Measurements from ENCODE around the gene SLITRK3.

Gene SLITRK3

DNA sequence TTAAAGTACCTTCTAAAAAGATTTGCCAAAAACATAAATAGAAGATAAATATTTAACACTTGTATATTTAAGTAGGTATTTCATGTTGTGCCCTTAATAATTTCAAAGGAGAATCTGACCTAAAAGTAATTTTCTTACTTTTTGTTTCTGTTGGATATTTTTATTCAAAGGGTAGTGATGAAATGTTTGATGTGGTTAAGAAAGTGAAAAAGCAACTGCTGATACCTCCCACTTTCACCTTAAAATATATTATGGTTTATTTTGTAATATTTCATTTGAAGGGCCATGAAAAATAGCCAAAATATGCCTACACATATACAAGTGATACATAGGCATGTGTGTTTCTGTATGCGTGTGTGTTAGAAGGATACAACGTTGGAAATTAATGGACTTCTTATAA is 5.8 kb upstream of the SLITRK3 start:
- Histone ChIP-seq H3K4me3 (no peak overlapping the region), H3K36me3 (replicated peaks) (no peaks in the 10 kb centered on the region), H3K4me1 (peaks cover 3% of the 10 kb centered on the region; the same call in 1 of the 2 replicates), H3K27me3 (ENCODE audit: low read depth) (no peaks in the 10 kb centered on the region), H3K9me3 (no peaks in the 10 kb centered on the region)
- in situ Hi-C loops (cut with MboI; ENCODE audit: low sequenced_read_pairs) = no loop called here
- DNase-seq (ENCODE audit: low spot score in 2 of 2) = no peak

DNA sequence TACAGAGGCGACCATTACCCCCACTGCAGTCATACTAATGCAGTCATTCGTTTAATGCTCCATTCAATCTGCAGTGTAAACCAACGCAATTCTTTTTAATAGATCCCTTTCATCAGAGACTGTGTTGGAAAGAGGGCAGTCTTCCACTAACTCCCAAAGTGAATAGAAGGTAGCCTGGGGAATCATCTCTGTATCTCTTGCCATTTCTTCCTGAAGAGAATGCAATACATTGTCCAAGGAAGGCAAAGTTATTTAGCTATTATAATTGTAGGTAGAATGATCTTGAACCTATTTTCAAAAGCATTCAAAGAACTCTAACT is 1.3 kb upstream of the SLITRK3 start:
- no peaks in the 10 kb centered on the region for H3K27me3 ChIP-seq (ENCODE audit: low read depth)
- peak overlapping the region; percentile 51 for H3K4me3 ChIP-seq
- no peaks in the 10 kb centered on the region for H3K36me3 ChIP-seq (replicated peaks)
- no peak for DNase-seq (ENCODE audit: low spot score in 2 of 2)
- peaks cover 8% of the 10 kb centered on the region for H3K4me1 ChIP-seq
- no peaks in the 10 kb centered on the region for H3K9me3 ChIP-seq
- in situ Hi-C loops (cut with MboI; ENCODE audit: low sequenced_read_pairs) = loop anchor here (25.0 kb wide), 1 partner anchor 785 kb away; no protein-coding TSS in a partner anchor

GRCh38 chr3:165196577-165197480 is 645 bp upstream of the SLITRK3 start:
- peak overlapping the region; percentile 51 for H3K4me3 ChIP-seq
- DNase-seq (ENCODE audit: low spot score in 2 of 2) = peak; percentile 7 to 54
- no peaks in the 10 kb centered on the region for H3K36me3 ChIP-seq (replicated peaks)
- H3K4me1 ChIP-seq = peaks cover 8% of the 10 kb centered on the region
- in situ Hi-C loops (cut with MboI; ENCODE audit: low sequenced_read_pairs) = loop anchor here (25.0 kb wide), 1 partner anchor 785 kb away; no protein-coding TSS in a partner anchor
- H3K27me3 ChIP-seq (ENCODE audit: low read depth) = no peaks in the 10 kb centered on the region
- no peaks in the 10 kb centered on the region for H3K9me3 ChIP-seq

- Histone ChIP-seq H3K36me3 (replicated peaks) (no peaks in the 10 kb centered on the region), H3K9me3 (no peaks in the 10 kb centered on the region), H3K4me3 (peak overlapping the region; percentile 51), H3K4me1 (peaks cover 13% of the 10 kb centered on the region), H3K27me3 (ENCODE audit: low read depth) (no peaks in the 10 kb centered on the region)
- in situ Hi-C loops (cut with MboI; ENCODE audit: low sequenced_read_pairs) = loop anchor here (25.0 kb wide), 1 partner anchor 783 kb away; no protein-coding TSS in a partner anchor
- peak in 1 of 2 experiments; percentile 25 for DNase-seq (ENCODE audit: low spot score in 2 of 2)
These were observed 944 bp downstream of the SLITRK3 start for GRCh38 chr3:165195241-165195639.

- Histone ChIP-seq H3K4me1 (peaks cover 13% of the 10 kb centered on the region), H3K4me3 (peak overlapping the region; percentile 51), H3K27me3 (ENCODE audit: low read depth) (no peaks in the 10 kb centered on the region), H3K36me3 (replicated peaks) (no peaks in the 10 kb centered on the region), H3K9me3 (no peaks in the 10 kb centered on the region)
- in situ Hi-C loops (cut with MboI; ENCODE audit: low sequenced_read_pairs) = loop anchor here (25.0 kb wide), 1 partner anchor 782 kb away; no protein-coding TSS in a partner anchor
- DNase-seq (ENCODE audit: low spot score in 2 of 2) = no peak
These were observed 1.5 kb downstream of the SLITRK3 start for GRCh38 chr3:165194511-165195240.

- H3K9me3 ChIP-seq = no peaks in the 10 kb centered on the region
- peak overlapping the region; percentile 51 for H3K4me3 ChIP-seq
- no peaks in the 10 kb centered on the region for H3K36me3 ChIP-seq (replicated peaks)
- in situ Hi-C loops (cut with MboI; ENCODE audit: low sequenced_read_pairs) = loop anchor here (25.0 kb wide), 1 partner anchor 781 kb away; no protein-coding TSS in a partner anchor
- no peaks in the 10 kb centered on the region for H3K27me3 ChIP-seq (ENCODE audit: low read depth)
- H3K4me1 ChIP-seq = peaks cover 13% of the 10 kb centered on the region
- peak; percentile 35 to 40 for DNase-seq (ENCODE audit: low spot score in 2 of 2)
These were observed 2.6 kb downstream of the SLITRK3 start for GRCh38 chr3:165193366-165194254.

DNA sequence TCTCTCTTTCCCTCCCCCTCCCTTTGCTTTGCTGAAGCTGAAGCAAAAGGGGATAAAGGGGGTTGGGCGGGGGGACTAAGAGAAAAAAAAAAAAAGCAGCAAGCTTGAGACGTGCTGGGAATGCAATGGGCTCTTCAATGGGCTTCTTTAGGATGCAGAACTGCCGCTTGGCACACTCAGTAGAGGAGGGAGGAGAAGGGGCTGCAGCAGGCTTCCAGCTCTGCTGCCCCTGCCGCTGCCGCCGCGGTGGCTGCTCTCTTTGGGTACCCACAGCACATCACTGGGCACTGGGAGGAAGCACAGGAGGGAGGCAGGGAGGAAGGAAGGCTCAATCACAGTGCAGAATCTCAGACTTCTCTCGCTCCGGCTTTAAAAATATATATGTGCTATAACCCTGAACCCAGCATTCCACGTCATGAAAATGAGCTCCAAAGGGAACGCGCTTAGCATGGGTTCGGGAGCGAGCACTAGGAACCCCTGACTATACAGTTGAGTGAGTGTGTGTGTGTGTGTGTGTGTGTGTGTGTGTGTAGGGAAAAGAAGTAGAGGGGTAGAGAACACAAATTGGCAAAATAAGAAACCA is 3.5 kb downstream of the SLITRK3 start:
- peaks cover 13% of the 10 kb centered on the region for H3K4me1 ChIP-seq
- H3K4me3 ChIP-seq = peak overlapping the region; percentile 51
- DNase-seq (ENCODE audit: low spot score in 2 of 2) = peak; percentile 7 to 36
- H3K27me3 ChIP-seq (ENCODE audit: low read depth) = no peaks in the 10 kb centered on the region
- no peaks in the 10 kb centered on the region for H3K9me3 ChIP-seq
- in situ Hi-C loops (cut with MboI; ENCODE audit: low sequenced_read_pairs) = loop anchor here (25.0 kb wide), 1 partner anchor 780 kb away; no protein-coding TSS in a partner anchor
- no peaks in the 10 kb centered on the region for H3K36me3 ChIP-seq (replicated peaks)

GRCh38 chr3:165191491-165191890 is 4.7 kb downstream of the SLITRK3 start:
- Histone ChIP-seq H3K4me1 (peaks cover 10% of the 10 kb centered on the region), H3K27me3 (ENCODE audit: low read depth) (no peaks in the 10 kb centered on the region), H3K4me3 (no peak overlapping the region), H3K36me3 (replicated peaks) (no peaks in the 10 kb centered on the region), H3K9me3 (no peaks in the 10 kb centered on the region)
- in situ Hi-C loops (cut with MboI; ENCODE audit: low sequenced_read_pairs) = loop anchor here (25.0 kb wide), 1 partner anchor 779 kb away; no protein-coding TSS in a partner anchor
- no peak for DNase-seq (ENCODE audit: low spot score in 2 of 2)

- Histone ChIP-seq H3K36me3 (replicated peaks) (no peaks in the 10 kb centered on the region), H3K4me1 (peaks cover 5% of the 10 kb centered on the region; the same call in 1 of the 2 replicates), H3K27me3 (ENCODE audit: low read depth) (no peaks in the 10 kb centered on the region), H3K9me3 (no peaks in the 10 kb centered on the region), H3K4me3 (no peak overlapping the region)
- in situ Hi-C loops (cut with MboI; ENCODE audit: low sequenced_read_pairs) = loop anchor here (25.0 kb wide), 1 partner anchor 776 kb away; no protein-coding TSS in a partner anchor
- no peak for DNase-seq (ENCODE audit: low spot score in 2 of 2)
These were observed 7.7 kb downstream of the SLITRK3 start for GRCh38 chr3:165188452-165188851.

DNA sequence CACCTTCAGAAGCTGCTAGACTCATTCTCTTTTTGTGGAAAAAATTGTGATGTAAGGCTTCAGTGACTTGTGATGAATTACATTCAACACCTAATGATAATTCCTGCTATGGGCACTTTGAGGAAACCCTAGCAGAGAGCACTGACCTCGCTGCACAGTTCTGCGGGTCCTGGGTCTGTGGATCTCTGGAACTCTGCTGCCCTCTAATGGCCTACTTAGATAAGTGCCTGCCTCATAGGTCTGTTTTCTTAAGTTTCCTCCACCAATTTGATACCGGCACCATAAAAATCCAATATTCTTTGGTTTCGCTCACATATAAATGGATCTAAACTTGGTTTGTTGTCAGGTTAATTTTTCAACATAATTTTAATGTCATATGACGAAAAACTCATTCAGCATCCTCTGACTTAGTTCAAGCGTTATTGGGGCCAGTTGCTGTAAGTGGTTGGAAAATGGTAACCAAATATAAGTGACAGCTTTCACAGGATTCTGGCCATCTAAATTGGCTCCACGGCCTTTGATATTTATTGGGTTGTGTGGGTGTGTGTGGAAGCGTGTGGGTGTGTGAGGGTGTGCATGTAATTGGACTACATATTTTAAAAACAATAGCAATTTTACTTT is 10.4 kb downstream of the SLITRK3 start:
- in situ Hi-C loops (cut with MboI; ENCODE audit: low sequenced_read_pairs) = loop anchor here (25.0 kb wide), 1 partner anchor 774 kb away; no protein-coding TSS in a partner anchor
- peaks cover 5% of the 10 kb centered on the region; the same call in 1 of the 2 replicates for H3K4me1 ChIP-seq
- H3K9me3 ChIP-seq = no peaks in the 10 kb centered on the region
- H3K36me3 ChIP-seq (replicated peaks) = no peaks in the 10 kb centered on the region
- DNase-seq (ENCODE audit: low spot score in 2 of 2) = peak; percentile 59 to 73
- no peaks in the 10 kb centered on the region for H3K27me3 ChIP-seq (ENCODE audit: low read depth)
- H3K4me3 ChIP-seq = no peak overlapping the region

DNA sequence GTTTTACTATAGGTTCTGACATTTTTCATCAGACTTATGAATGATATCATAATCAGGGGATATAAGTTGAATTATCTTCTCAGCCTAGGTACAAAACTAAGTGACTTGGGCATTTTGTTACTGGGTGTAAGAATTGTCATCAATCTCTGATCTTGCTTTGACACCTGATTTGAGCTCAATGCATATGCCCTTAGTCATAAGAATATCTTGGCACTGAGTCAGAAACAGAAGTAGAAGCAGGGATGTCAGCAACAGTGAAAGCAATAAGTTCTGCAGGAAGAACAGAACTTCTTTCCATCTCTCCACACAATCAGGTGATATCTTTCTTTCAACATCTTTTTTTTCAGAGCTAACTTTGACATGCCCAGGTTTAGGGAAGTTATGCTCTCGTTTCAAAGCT is 14.6 kb downstream of the SLITRK3 start:
- Histone ChIP-seq H3K9me3 (no peaks in the 10 kb centered on the region), H3K4me1 (no peaks in the 10 kb centered on the region), H3K27me3 (ENCODE audit: low read depth) (no peaks in the 10 kb centered on the region), H3K4me3 (no peak overlapping the region), H3K36me3 (replicated peaks) (no peaks in the 10 kb centered on the region)
- no peak for DNase-seq (ENCODE audit: low spot score in 2 of 2)
- in situ Hi-C loops (cut with MboI; ENCODE audit: low sequenced_read_pairs) = loop anchor here (25.0 kb wide), 1 partner anchor 769 kb away; no protein-coding TSS in a partner anchor

- Histone ChIP-seq H3K4me3 (no peak overlapping the region), H3K4me1 (no peaks in the 10 kb centered on the region), H3K27me3 (ENCODE audit: low read depth) (no peaks in the 10 kb centered on the region), H3K9me3 (no peaks in the 10 kb centered on the region), H3K36me3 (replicated peaks) (no peaks in the 10 kb centered on the region)
- DNase-seq (ENCODE audit: low spot score in 2 of 2) = no peak
- in situ Hi-C loops (cut with MboI; ENCODE audit: low sequenced_read_pairs) = no loop called here
These were observed 25.9 kb downstream of the SLITRK3 start for GRCh38 chr3:165170236-165170635.
